ENCODE data around the gene SCRN1. TPM values are rescaled to one million over a fixed set of nuclear protein-coding genes. Genes with fewer than 3 reads are reported as not detected.
A peak's percentile ranks its signal among the peaks of the same experiment; 100 is the strongest.

Gene SCRN1
- total RNA-seq, 1 experiment from 2014 or later = 96.2 TPM

- peak; percentile 100 for TF ChIP-seq PRDM15 (CRISPR knock-in tag; IDR thresholded peaks at IDR 0.05)
- TF ChIP-seq ESRRA (CRISPR knock-in tag; IDR thresholded peaks at IDR 0.05; ENCODE audit: borderline replicate concordance) = peak; percentile 38; the same call in 1 of the 2 replicates
- no peak for TF ChIP-seq IRF2 (CRISPR knock-in tag; IDR thresholded peaks at IDR 0.05; ENCODE audit: borderline replicate concordance, low read depth)
- no peak for TF ChIP-seq ZBTB21 (CRISPR knock-in tag; IDR thresholded peaks at IDR 0.05; ENCODE audit: borderline replicate concordance)
- peak; percentile 66; the same call in 1 of the 2 replicates for TF ChIP-seq GABPB1 (CRISPR knock-in tag; IDR thresholded peaks at IDR 0.05)
- 0 out of 2 replicates have a peak, but pooled peaks have one; percentile 34 for TF ChIP-seq ELF4 (CRISPR knock-in tag; IDR thresholded peaks at IDR 0.05; ENCODE audit: low read depth)
- TF ChIP-seq FOXP1 (CRISPR knock-in tag; IDR thresholded peaks at IDR 0.05; ENCODE audit: borderline replicate concordance) = 0 out of 2 replicates have a peak, but pooled peaks have one; percentile 41
- TF ChIP-seq CBFB (CRISPR knock-in tag; IDR thresholded peaks at IDR 0.05; ENCODE audit: low read depth) = 0 out of 2 replicates have a peak, but pooled peaks have one; percentile 38
- peak; percentile 39; the same call in 1 of the 2 replicates for TF ChIP-seq HMGXB4 (CRISPR knock-in tag; IDR thresholded peaks at IDR 0.05)
- no peak for TF ChIP-seq AFF4 (CRISPR knock-in tag; IDR thresholded peaks at IDR 0.05; ENCODE audit: borderline replicate concordance)
- peak; percentile 69 for TF ChIP-seq CREM (CRISPR knock-in tag; IDR thresholded peaks at IDR 0.05)
- TF ChIP-seq HMGA2 (CRISPR knock-in tag; IDR thresholded peaks at IDR 0.05) = no peak
- TF ChIP-seq MYBL2 (CRISPR knock-in tag; IDR thresholded peaks at IDR 0.05) = no peak
- TF ChIP-seq E2F5 (CRISPR knock-in tag; IDR thresholded peaks at IDR 0.05) = peak; percentile 73
- TF ChIP-seq TP53 (CRISPR knock-in tag; IDR thresholded peaks at IDR 0.05) = 0 out of 2 replicates have a peak, but pooled peaks have one; percentile 21
- no peak for TF ChIP-seq NR1H2 (CRISPR knock-in tag; IDR thresholded peaks at IDR 0.05)
- peak; percentile 87; the same call in 1 of the 2 replicates for TF ChIP-seq KAT7 (CRISPR knock-in tag; IDR thresholded peaks at IDR 0.05; ENCODE audit: borderline replicate concordance)
- TF ChIP-seq FOXK1 (CRISPR knock-in tag; IDR thresholded peaks at IDR 0.05) = peak; percentile 26; the same call in 1 of the 2 replicates
- TF ChIP-seq SP1 (CRISPR knock-in tag; conservative IDR thresholded peaks at IDR 0.05) = peak; percentile 99
- TF ChIP-seq TCF7 (CRISPR knock-in tag; IDR thresholded peaks at IDR 0.05; ENCODE audit: low read depth) = 0 out of 2 replicates have a peak, but pooled peaks have one; percentile 51
- 0 out of 2 replicates have a peak, but pooled peaks have one; percentile 21 for TF ChIP-seq USF2 (CRISPR knock-in tag; IDR thresholded peaks at IDR 0.05)
- 0 out of 2 replicates have a peak, but pooled peaks have one; percentile 12 for TF ChIP-seq ZNF263 (CRISPR knock-in tag; IDR thresholded peaks at IDR 0.05; ENCODE audit: low read depth)
Measured at GRCh38 chr7:30028216-30028748, 38.7 kb upstream of the SCRN1 start, which contains the start of gene PLEKHA8 (continued).
